Esophagus muscularis mucosa (tissue), 4 donors: Measurements from ENCODE around the gene NLRX1. TPM values are rescaled to one million over a fixed set of nuclear protein-coding genes. Genes with fewer than 3 reads are reported as not detected.

ENCODE experiments used
- DNase-seq: peaks from one replicate; pipeline ENCODE4 v3.0.0-alpha.2; 2017; ENCODE audit errors: extremely low spot score
- H3K27ac ChIP-seq, 4 donors: fragments of 200-600 bp; sonication (generic); replicated peaks in 1 of 4; 1 replicate in 3 of 4; 2 replicates in 1 of 4; pipeline ENCODE4 v1.5.1; 2016 to 2019; ENCODE audit warnings: mild to moderate bottlenecking in 1 of 4
- H3K27me3 ChIP-seq, 4 donors: fragments of 200-600 bp; sonication (generic); one replicate each; pipeline versions ENCODE4 v1.5.1 to v1.6.0; 2016 to 2019
- H3K36me3 ChIP-seq, 4 donors: fragments of 200-600 bp; sonication (generic); one replicate each; pipeline ENCODE4 v1.5.1; 2016 to 2019
- H3K4me1 ChIP-seq, 4 donors: fragments of 200-600 bp; sonication (generic); one replicate each; pipeline ENCODE4 v1.5.1; 2016 to 2019
- H3K4me3 ChIP-seq, 4 donors: fragments of 200-600 bp; sonication (generic); 1 replicate in 2 of 4; 2 replicates in 2 of 4; pipeline ENCODE4 v1.5.1; 2016 to 2019; ENCODE audit warnings: mild to moderate bottlenecking in 4 of 4, moderate library complexity in 1 of 4
- H3K9me3 ChIP-seq, 4 donors: fragments of 200-600 bp; sonication (generic); 1 replicate in 3 of 4; 2 replicates in 1 of 4; pipeline ENCODE4 v1.5.1; 2016 to 2019
- CTCF ChIP-seq, 3 experiments: fragments of 200-600 bp in 2 of 3; fragments of 450-650 bp in 1 of 3; sonication (generic) in 2 of 3; IDR thresholded peaks; one replicate each; pipeline ENCODE4 v1.5.1; 2017 to 2019; ENCODE audit warnings: antibody characterized with exemption in 3 of 3, mild to moderate bottlenecking in 2 of 3, moderate library complexity in 1 of 3
- EP300 ChIP-seq: sonication (generic); formaldehyde crosslinking; IDR thresholded peaks from one replicate; pipeline ENCODE4 v1.6.1; 2017; ENCODE audit warnings: antibody characterized with exemption
- POLR2A ChIP-seq: fragments of 450-650 bp; IDR thresholded peaks from one replicate; pipeline ENCODE4 v1.6.1; 2017; ENCODE audit warnings: antibody characterized with exemption, moderate library complexity, mild to moderate bottlenecking, low read depth
- POLR2AphosphoS5 ChIP-seq, 2 donors: sonication (generic); formaldehyde crosslinking; IDR thresholded peaks; one replicate each; pipeline ENCODE4 v1.6.1; 2017; ENCODE audit warnings: antibody characterized with exemption in 2 of 2
- WGBS: methylation state at CpG from one replicate; pipeline ENCODE4 v1.1.5; 2018; 5-methylcytosine and 5-hydroxymethylcytosine counted together
- intact Hi-C: fragments of 100-400 bp; cut with DNase I; formaldehyde crosslinking; loops from one replicate; pipeline ENCODE4 v1.15.1; 2023
- total RNA-seq, 4 donors: library from RNA; depleted of rRNA; stranded (reverse); fragments of >200 nt; gene quantifications; one replicate each; pipeline versions ENCODE4 v1.1.0 to v1.2.1, GENCODE V29; 2016

The NLRX1 gene
- total RNA-seq, 4 donors from 2014 or later, result 21.5 to 47.3 (median 27.2) TPM

- no peak overlapping the region for H3K27ac ChIP-seq
- peaks cover 13 to 20% (median 18%) of the 10 kb centered on the region in 4 donors for H3K4me1 ChIP-seq
- intact Hi-C loops, result no loop called here
- no peaks in the 10 kb centered on the region for H3K9me3 ChIP-seq
- H3K4me3 ChIP-seq, result no peak overlapping the region
- 89% methylated on average over 4 of the region's 4 CpGs for WGBS
- no peak for TF ChIP-seq POLR2AphosphoS5 (IDR thresholded peaks at IDR 0.05)
- no peak for DNase-seq
- H3K36me3 ChIP-seq, result no peaks in the 10 kb centered on the region
- H3K27me3 ChIP-seq, result peaks cover 0 to 8% (median 0%) of the 10 kb centered on the region in 4 donors
Measured at GRCh38 chr11:119152604-119153003, 15.9 kb upstream of the NLRX1 start.

GRCh38 chr11:119153049-119153818, 15.3 kb upstream of the NLRX1 start:
- intact Hi-C loops, result no loop called here
- 88% methylated on average over 9 of the region's 9 CpGs for WGBS
- Histone ChIP-seq H3K9me3 (no peaks in the 10 kb centered on the region), H3K4me3 (no peak overlapping the region), H3K4me1 (peaks cover 13 to 19% (median 17%) of the 10 kb centered on the region in 4 donors), H3K27me3 (peaks cover 0 to 8% (median 0%) of the 10 kb centered on the region in 4 donors), H3K27ac (no peak overlapping the region), H3K36me3 (no peaks in the 10 kb centered on the region)
- DNase-seq, result no peak
- no peak for TF ChIP-seq EP300
- TF ChIP-seq CTCF (IDR thresholded peaks at IDR 0.05), result no peak
- TF ChIP-seq POLR2AphosphoS5 (IDR thresholded peaks at IDR 0.05), result no peak
- no peak for TF ChIP-seq POLR2A

- no peak overlapping the region for H3K4me3 ChIP-seq
- no peak for DNase-seq
- no peaks in the 10 kb centered on the region for H3K36me3 ChIP-seq
- no peak overlapping the region for H3K27ac ChIP-seq
- intact Hi-C loops, result no loop called here
- 91% methylated on average over 4 of the region's 6 CpGs for WGBS
- H3K27me3 ChIP-seq, result peaks cover 0 to 5% (median 0%) of the 10 kb centered on the region in 4 donors
- no peaks in the 10 kb centered on the region for H3K9me3 ChIP-seq
- peaks cover 8 to 10% (median 9%) of the 10 kb centered on the region in 4 donors for H3K4me1 ChIP-seq
- no peak for TF ChIP-seq EP300
- TF ChIP-seq POLR2AphosphoS5 (IDR thresholded peaks at IDR 0.05), result no peak
- no peak for TF ChIP-seq POLR2A
- TF ChIP-seq CTCF (IDR thresholded peaks at IDR 0.05), result no peak
Measured at GRCh38 chr11:119154178-119154577, 14.3 kb upstream of the NLRX1 start.

- TF ChIP-seq POLR2AphosphoS5 (IDR thresholded peaks at IDR 0.05) (no peak), POLR2A (no peak), EP300 (no peak), CTCF (IDR thresholded peaks at IDR 0.05) (no peak)
- intact Hi-C loops, result no loop called here
- Histone ChIP-seq H3K27ac (no peak overlapping the region), H3K27me3 (no peaks in the 10 kb centered on the region), H3K4me3 (no peak overlapping the region), H3K9me3 (no peaks in the 10 kb centered on the region), H3K36me3 (no peaks in the 10 kb centered on the region), H3K4me1 (no peaks in the 10 kb centered on the region)
- 70% methylated on average over 8 of the region's 8 CpGs for WGBS
- DNase-seq, result no peak
Measured at GRCh38 chr11:119155733-119156492, 12.6 kb upstream of the NLRX1 start.

DNA sequence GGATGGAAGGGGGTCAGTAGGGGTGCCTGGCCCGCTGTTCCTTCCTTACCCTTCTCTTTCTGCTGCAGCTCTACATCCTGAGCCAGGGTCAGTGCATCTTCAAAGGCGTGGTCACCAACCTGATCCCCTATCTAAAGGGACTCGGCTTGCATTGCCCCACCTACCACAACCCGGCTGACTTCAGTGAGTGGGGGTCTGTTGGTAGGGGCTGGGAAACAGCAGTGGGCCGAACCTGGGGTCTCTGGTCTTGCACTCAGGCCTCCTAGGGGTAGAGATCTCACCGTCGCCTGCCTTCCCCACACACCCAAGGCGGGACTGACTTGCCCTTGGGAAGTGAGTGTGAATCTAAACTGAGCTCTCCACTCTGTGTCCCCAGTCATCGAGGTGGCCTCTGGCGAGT, 12.0 kb upstream of the NLRX1 start:
- WGBS, result 95% methylated on average over 8 of the region's 10 CpGs
- H3K4me3 ChIP-seq, result no peak overlapping the region
- H3K36me3 ChIP-seq, result no peaks in the 10 kb centered on the region
- no peaks in the 10 kb centered on the region for H3K4me1 ChIP-seq
- no peaks in the 10 kb centered on the region for H3K27me3 ChIP-seq
- no peak for TF ChIP-seq POLR2A
- no peak for TF ChIP-seq EP300
- TF ChIP-seq CTCF (IDR thresholded peaks at IDR 0.05), result no peak
- no peak for TF ChIP-seq POLR2AphosphoS5 (IDR thresholded peaks at IDR 0.05)
- H3K27ac ChIP-seq, result no peak overlapping the region
- DNase-seq, result no peak
- H3K9me3 ChIP-seq, result no peaks in the 10 kb centered on the region
- intact Hi-C loops, result no loop called here
